ENCODE measurements around the gene ACCSL.

- TF ChIP-seq, protein P1, sequence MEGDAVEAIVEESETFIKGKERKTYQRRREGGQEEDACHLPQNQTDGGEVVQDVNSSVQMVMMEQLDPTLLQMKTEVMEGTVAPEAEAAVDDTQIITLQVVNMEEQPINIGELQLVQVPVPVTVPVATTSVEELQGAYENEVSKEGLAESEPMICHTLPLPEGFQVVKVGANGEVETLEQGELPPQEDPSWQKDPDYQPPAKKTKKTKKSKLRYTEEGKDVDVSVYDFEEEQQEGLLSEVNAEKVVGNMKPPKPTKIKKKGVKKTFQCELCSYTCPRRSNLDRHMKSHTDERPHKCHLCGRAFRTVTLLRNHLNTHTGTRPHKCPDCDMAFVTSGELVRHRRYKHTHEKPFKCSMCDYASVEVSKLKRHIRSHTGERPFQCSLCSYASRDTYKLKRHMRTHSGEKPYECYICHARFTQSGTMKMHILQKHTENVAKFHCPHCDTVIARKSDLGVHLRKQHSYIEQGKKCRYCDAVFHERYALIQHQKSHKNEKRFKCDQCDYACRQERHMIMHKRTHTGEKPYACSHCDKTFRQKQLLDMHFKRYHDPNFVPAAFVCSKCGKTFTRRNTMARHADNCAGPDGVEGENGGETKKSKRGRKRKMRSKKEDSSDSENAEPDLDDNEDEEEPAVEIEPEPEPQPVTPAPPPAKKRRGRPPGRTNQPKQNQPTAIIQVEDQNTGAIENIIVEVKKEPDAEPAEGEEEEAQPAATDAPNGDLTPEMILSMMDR (IDR thresholded peaks at IDR 0.05): no peak
- TF ChIP-seq POLR2A (IDR thresholded peaks at IDR 0.05): no peak
These were observed 30.2 kb upstream of the ACCSL start for GRCh38 chr11:44017443-44018126.

Data from body of pancreas (tissue), 4 donors.